HL-60/S4 (cell line): ENCODE results near the gene OMA1.

Experiments
- in situ Hi-C: fragments of 300-500 bp; cut with MboI; formaldehyde crosslinking; loops from 2 replicates; pipeline ENCODE4 v1.14.3; 2022; ENCODE audit warnings: low sequenced_read_pairs

OMA1 gene

GRCh38 chr1:58434181-58434580, 112.3 kb downstream of the OMA1 start:
- in situ Hi-C loops: no loop called here

DNA sequence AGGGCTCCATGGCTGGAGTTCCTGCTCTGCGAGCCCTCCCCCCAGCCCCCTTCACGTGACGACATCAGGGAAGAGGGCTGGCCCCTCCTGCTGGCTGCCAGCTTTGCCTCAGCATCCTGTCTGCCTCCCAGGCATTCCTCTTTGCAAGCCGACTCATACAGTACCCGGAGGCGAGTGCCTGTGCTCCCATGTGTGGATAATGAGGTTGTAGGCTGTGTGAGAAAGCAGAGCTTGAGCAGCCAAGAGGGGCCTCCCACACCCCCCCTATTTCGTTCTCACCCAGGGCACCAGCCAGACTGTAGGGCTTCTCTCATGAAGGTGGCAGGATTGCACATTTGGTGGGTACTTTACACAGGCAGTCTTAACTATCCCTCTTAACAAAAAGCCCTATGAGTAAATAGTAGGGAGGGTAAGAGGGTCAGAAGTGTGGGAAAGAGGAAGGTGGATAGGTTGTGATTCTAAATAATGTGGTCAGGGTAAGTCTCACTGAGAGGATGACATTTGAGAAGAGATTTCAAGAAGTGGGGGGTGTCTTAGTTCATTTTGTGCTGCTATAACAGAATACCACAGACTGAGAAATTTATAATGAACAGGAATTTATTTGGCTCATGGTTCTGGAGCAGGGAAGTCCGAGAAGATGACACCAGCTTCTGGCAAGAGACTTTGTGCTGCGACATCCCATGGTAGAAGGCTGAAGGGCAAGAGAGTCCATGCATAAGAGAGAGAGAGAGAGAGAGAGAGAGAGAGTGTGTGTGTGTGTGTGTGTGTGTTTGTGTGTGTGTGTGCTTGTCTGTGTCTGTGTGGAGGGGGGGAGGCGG, 113.5 kb downstream of the OMA1 start:
- in situ Hi-C loops: no loop called here

GRCh38 chr1:58431901-58432620, 114.5 kb downstream of the OMA1 start:
- in situ Hi-C loops: no loop called here
